GM19395 (cell line): ENCODE measurements around the gene BHLHE23.

Experiments
- ATAC-seq: cut with Tn5 transposase; IDR thresholded peaks from one replicate; pipeline ENCODE4 v1.9.1; 2021; ENCODE audit warnings: mild to moderate bottlenecking, moderate library complexity; ENCODE audit not compliant: unreplicated experiment

BHLHE23 gene

DNA sequence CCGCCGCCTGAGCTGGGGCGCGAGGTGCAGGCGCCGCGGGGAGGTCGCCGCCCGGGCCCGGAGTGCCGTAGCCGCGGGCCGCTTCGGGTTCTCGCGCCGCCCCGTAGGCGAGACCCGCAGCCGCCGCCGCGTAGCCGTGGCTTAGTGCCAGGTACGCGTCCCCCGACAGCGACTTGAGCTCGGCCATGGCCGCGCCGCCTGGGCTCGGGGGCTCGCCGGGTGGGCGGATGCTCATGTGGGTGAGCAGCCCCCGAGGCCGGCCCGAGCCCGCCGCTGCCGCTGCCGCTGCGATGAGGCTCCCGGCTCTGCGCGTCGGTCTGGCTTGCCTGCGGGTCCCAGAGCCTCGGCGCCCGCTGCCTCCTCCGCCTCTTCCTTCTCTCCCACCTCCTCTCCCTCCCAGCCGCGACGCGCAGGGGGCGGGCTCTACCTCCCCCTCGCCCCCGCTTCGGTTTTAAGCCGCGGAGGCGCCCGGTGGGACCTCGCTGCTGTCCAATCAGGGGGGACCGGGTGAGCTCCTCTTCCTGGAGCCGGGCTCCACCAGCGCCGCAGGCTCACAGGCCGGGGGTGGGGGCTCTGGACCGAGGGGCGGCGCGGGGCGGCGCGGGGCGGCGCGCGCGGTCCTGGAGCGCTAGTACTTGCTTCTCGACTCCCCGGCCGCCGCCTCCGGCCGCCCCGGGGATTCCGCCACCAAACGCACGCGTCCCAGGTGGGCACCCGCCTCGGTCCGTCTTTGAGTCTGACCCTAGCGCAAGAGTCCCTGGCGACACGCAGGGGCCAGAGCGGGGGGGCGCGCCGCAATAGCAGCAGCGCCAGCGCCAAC, at the start of gene BHLHE23:
BHLHE23 (minus strand) TSS at position 425 of the 820 bp plus-strand sequence; CDS start at position 235, 190 bp downstream.
- no peak for ATAC-seq

DNA sequence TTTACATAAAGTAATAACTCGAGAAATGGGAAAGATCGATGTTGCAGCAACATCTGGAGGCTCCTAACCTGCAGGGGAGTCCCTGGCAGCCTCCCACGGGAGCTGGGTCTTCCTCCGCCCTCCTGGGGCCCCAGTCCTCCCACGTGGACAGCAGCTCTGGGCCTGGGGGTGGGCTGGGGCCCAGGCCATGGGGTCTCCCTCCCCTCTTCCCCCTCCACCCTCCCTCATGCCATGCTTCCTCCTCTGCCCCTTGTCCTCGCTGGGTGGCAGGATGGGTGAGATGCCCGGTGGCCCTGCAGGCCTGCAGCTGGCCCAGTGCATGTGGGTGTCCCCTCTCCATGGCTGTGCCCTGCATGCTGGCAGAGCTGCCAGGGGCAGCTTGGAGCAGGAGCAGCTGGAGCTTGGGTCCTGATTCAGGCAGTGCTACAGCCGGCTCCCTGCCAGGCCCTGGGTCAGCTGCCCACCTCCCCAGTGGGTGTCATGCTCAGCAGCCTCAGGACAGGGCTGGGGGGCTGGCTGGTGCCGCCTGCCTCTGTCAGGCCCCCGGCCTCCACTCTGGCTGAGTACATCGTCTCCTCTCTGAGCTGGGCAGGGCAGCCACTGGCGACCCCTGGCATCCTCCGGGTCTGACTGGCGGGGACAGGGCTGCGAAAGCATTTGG, 48.9 kb upstream of the BHLHE23 start:
- no peak for ATAC-seq

DNA sequence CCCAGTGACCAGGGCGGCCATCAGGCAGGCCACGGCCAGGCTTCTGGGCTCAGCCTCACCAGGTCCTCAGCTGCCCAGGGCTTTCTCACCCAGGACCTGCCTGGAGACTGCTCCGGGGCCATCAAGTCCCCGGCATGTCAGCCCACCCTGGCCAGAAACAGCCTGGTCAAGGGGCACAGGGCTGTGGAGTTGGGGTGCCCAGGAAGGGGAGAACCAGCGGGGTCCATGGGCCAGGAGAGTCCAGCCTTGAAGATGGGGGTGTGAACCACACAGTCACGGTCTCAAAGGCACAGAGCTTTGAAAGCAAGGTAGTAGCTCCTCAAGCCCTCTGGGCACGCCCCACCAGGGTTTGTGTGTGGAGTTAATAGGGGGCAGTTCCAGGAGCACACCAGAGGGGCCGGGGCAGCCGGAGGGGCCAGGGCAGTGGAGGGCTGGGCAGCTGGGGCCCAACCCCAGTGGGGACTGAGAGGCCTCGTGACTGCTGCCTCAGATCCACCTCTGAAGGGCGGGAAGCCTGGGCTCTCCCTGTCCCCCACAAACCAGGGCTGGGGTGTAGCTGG, 48.0 kb upstream of the BHLHE23 start:
- ATAC-seq: no peak

DNA sequence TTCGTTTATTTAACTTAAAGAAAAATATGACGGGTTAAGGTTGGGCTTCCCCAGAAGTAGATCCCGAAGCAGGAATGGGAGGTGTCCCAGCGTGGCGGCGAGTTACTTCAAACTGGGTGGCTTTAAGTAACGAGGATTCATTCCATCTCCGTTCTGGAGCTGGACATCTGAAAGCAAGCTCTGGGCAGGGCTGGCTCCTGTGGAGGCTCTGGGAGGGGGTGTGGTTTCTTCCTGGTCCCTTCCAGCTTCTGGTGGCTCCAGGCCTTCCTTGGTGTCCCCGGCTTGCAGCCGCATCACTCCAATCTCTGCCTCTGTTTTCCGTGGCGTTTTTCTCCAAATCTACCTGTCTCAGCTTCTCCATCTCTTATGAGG, 47.3 kb upstream of the BHLHE23 start:
- ATAC-seq: no peak

DNA sequence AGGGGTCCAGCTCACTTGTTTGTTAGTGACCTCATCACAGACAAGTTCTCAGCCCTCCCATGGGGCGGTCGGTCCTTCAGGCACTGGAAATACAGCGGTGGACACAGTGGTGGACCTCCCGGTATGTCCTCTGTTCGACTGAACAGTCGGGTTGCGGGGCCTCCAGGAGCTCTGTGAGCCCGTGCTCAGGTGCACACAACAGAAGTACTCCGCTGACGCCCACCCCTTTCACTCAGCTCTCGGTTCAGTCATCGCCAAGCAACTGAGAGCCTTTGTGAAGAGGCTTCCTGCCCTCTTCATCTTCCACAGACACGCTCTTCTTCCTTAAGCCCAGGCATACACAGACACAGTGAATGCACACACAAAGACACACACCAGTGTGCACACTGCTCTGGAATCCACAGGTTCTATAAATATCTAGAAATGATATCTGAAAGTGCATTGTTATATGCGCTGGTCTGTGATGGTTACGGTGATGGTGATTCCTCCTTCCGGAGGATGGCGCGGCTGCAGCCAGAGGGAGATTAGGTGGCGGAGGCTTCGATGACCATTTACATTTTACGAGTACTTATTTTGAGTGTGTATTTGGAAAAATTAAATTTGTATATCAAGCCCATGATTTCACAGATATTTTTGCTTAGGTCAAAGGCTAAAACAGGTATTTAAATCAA, 46.8 kb upstream of the BHLHE23 start:
- no peak for ATAC-seq

DNA sequence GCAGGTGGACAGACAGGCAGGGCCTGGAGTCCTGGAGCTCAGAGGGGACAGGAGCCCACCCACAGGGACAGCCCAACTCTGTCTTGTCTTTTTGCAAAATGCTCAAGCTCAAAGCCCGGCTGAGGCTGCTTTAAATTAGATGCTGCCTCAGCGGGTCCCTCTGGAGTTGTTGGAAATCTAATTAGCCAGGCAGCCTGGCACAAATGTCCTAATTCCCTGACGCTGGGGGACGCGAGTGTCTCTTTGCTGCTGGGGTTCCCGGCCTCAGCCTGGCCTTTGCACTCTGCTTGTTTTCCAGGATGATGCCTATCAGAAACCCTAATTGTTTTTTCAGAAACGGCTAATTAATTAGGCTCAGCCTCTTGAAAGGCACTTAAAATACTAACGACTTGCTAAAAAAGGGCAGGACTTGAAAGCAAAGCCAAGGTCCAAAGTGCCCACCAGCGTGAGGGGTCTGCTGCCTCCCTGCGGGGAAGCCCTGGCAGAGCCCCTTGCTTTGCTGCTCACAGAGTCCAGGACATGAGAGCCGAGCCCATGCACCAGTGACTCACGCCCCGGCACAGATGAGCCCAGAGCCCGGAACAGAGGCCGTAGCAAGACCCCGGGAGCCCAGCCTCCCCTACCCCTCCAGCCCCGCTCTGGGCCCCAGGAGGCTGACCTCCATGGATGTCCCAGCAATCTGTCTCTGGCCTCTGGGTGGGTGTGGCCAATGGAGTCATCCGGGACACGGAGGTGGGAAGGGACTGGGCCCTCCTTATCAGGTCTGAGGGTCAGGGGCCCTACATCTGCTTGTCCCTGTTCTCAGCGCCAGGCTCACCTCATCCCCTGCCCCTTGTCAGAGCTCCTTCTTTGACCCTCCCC, 46.0 kb upstream of the BHLHE23 start:
- ATAC-seq: no peak

DNA sequence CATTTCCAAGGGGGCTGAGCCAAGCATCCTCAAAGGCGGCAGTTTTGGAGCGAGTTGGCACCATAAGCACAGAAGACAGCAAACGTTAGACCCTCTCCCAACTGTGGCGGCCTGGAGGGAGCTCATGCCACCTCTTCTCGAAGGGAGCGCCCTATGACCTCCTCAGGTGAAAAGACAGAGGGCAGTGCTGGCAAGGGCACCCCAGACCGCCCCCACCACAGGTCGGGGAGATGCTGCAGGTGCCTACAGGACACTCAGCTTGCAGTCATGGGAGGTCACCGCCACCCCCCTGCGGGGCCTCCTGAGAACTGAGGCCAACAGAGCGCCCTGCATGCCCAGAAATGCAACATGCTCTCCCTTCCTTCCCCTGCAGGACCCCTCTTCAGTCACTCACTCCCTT, 45.1 kb upstream of the BHLHE23 start:
- ATAC-seq: no peak

DNA sequence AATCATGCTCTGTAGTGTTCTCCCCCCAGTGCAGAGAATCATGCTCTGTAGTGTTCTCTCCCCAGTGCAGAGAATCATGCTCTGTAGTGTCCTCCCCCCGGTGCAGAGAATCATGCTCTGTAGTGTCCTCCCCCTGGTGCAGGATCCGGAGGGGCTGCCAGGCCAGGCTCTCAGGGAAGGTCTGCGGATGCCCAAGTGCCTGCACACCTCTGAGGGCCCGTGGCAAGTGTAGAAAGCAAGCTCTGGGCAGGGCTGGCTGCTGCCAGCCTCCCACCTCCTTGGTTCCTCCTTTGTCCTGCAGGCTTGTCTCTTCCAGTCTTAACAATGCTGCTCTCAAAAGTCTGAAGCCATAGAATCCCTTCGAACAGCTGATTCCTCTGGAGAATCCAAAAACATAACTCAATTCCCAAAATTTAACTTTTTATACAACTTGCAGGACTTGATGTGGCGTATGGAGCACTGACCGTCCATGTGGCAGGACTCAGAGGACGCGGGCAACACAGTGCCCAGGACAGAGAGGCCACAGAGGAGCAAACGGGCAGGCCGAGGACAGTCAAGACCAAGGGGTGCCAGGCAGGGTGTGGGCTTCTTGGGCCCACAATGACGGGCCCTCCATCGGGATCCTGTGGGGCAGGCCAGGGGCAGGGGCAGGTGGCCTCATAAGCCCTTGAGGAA, 44.6 kb upstream of the BHLHE23 start:
- ATAC-seq: no peak

DNA sequence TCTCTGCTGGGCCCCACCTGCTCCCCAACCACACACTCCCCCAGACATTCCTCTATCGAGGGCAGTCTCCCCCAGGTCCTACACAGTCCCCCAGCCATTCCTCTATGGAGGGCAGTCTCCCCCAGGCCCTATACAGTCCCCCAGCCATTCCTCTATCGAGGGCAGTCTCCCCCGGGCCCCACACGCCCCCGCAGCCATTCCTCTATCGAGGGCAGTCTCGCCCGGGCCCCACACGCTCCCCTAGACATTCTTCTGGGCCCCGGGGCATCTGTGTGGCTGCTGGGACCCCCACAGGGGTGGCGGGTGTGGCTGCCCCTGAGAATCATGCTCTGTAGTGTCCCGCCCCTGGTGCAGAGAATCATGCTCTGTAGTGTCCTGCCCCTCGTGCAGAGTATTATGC, 43.6 kb upstream of the BHLHE23 start:
- ATAC-seq: no peak

DNA sequence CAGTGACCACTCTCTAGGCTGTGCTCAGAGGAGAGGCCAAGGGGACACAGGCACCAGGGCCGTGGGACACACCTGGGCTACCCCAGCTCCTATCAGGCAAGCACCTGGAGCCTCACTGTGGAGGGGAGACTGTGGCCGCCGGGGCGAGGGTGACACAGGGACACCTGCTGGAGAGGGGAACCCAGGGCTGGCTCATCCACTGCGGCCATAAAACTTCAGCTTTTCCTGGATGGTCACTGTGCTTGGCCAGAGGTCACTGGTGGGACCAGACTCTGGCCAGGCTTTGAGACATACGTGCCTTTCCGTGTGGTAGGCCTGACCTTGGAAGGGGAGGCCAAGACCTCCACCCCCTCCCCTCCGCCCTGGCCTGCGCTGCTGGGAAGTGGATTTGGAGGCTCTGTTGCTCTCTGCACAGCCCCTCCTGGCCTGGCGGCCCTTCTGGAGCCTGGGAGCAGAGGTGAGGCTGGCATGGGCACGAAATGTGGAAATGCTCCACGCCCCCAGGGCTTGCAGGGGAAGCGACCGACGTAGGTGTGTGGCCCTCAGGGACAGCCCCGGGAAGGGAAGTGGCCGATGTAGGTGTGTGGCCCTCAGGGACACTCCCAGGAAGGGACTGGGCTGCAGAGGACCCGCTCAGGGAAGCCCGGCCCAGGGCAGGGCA, 42.9 kb upstream of the BHLHE23 start:
- ATAC-seq: no peak

DNA sequence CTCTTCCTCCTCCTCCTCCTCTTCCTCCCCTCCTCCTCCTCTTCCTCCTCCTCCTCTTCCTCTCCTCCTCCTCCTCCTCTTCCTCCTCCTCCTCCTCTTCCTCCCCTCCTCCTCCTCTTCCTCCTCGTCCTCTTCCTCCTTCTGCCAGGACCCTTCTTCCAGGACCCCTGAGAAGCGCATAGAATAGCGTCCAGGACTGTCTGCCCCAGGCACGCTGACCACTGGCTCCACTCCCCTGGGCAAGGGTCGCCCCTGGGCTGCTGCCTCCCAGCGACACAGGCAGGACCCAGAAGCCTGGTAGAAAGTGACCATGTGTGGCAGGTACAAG, 42.4 kb upstream of the BHLHE23 start:
- ATAC-seq: no peak

DNA sequence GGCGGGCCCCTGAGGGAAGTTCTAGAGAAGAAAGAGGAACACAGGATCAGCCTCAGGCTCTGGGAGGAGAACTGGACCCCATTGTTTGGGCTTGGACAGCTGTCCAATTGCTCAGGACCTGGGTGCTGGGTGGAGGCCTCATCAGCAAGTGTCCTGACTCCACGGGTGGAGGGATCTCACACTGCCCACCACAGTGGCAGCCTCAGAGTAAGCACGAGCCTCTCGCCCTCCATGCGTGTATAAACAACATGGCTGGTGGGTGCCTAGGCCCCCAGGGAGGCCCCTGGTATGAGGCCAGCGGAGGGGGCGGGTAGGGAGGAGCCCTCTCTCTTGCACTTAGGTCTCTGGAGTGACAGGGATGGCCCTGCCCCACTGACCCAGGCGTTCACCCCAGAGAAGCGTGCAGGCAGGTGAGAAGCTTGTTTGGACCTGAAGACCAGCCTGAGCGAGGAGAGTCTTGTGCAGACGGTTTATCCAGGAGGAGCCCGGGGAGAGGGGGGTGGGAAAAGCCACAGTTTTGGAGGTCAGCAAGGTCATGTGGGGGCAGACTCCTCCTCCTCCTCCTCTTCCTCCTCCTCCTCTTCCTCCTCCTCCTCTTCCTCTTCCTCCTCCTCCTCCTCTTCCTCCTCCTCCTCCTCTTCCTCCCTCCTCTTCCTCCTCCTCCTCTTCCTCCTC, 41.9 kb upstream of the BHLHE23 start:
- ATAC-seq: no peak

DNA sequence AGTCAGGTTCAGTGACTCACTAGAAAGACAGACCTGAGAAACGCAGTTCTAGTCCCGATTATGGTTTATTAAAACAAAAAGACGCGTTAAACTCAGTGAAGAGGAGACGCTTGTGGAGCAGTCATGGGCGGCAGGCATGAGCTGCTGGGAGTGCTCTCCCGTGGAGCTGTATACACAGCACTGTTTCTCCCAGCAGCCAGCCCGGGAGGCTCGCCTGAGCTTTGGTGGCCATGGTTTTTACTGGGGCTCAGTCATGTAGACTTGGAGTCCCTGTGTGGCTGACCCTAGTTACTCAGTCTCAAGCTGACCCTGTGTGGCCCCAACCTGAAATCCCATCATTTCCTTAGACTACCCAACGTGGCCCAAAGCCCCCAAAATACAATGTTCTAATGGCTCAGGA, 41.2 kb upstream of the BHLHE23 start:
- no peak for ATAC-seq

DNA sequence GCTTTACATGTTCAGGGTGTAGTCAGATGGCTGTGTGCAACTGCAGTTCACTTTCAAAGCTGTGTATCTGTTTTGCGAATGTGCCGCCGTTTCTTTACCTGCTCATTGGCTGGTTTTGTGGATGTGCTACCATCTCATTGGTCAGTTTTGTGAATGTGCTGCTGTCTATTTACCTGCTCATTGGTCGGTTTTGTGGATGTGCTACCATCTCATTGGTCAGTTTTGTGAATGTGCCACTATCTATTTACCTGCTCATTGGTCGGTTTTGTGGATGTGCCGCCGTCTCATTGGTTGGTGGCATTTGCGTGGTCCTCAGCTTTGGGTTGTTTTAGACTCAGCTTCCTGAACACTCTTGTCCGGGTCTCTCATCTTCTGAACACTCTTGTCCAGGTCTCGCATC, 40.5 kb upstream of the BHLHE23 start:
- no peak for ATAC-seq

DNA sequence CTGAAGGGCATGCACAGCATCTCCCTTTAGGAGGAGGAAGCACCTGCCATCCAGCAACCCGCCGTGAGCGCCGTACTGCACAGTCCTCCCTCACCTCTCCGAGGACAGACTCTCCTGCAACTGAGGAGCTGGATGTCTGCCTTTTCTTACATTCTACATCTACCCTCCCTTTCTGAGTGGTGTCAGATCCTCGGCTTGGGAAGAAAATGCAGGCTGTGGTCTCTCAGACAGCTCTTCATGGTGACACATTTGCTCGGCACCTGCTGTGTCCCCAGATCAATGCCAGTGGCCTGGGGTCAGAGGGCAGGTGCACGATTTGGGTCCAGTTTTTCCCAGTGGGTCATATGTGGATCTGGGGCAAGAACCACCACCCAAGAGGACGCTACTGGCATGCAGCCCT, 40.1 kb upstream of the BHLHE23 start:
- ATAC-seq: no peak

DNA sequence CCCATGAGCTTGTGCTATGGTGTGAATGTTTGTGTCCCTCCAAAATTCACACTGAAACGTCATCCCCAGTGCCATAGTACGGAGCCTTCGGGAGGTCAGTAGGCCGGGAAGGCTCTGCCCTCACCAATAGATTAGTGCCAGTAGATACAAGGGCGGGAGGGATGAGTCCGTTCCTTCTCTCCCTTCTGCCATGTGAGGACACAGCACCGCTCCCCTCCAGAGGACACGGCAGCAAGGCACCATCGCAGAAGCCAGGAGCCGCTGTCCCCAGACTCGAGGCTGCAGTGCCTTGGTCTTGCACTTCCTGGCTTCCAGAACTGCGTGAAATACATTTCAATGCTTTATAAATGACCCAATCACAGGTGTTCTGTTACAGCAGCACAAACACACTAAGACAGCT, 39.2 kb upstream of the BHLHE23 start:
- no peak for ATAC-seq

DNA sequence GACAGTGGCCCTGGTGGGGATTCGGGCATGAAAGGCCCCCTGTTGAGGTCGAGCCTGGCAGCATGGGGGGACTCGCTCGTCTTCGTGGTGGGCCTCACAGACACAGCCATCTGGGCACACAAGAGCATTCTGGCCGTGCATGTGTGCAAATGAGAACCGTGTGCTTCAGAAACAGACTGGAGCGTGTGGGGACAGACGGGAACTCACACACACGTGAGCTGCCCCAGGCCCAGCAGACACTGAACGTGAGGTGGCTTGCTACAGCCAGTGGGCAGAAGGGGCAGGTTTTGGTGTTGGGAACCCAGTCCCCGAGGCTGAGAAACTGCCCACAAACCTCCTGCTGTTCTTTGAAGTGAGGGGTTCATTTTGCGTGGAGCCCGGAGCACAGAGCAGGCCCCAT, 38.6 kb upstream of the BHLHE23 start:
- no peak for ATAC-seq

DNA sequence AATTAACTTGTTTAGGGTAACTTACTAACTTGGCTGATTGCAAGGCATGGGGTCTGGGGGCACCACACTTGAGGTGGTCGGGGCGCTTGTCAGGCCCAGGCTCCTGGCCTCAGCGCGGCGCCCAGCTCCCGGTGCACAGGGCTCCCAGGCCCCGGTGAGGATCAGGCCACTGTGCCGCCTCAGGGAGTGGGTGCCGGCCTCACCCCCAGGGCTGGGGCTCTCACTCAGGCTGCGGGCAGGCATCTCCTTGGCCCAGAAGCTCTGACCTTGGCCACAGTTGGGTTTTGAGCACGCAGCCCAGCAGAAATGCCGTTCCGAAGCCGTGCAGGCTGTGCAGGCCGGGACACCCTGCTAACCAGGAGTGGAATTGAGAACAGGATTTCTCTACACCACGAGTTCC, 37.8 kb upstream of the BHLHE23 start:
- ATAC-seq: no peak

DNA sequence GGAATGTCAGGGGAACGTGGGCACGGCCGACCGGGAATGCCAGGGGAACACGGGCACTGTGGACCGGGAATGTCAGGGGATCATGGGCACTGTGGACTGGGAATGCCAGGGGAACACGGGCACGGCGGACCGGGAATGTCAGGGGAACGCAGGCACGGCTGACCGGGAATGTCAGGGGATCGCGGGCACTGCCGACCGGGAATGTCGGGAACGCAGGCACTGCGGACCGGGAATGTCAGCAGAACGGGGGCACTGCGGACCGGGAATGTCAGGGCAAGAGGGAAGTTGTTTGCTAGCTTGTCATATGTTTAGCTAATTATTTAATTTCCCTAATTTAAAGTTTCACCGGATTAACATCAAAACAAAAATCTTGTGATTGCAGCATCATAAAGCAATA, 37.4 kb upstream of the BHLHE23 start:
- ATAC-seq: no peak
